Activated B cell treated with CpG ODN at 0.5 μM for 24 hours (primary cell): ENCODE results near the gene LRCOL1. TPM values are rescaled to one million over a fixed set of nuclear protein-coding genes. Genes with fewer than 3 reads are reported as not detected.

Experiments
- ATAC-seq: fragments of 200-7000 bp; cut with Tn5 transposase; one replicate; pipeline ENCODE4 v1.10.0; 2021; ENCODE audit warnings: low read depth, mild to moderate bottlenecking, moderate library complexity
- CTCF ChIA-PET: fragments of 350-600 bp; sonication (Branson Sonifier 250); formaldehyde crosslinking; loops from one replicate; lab custom pipeline; 2021; ENCODE audit warnings: antibody characterized with exemption; lab: Charles Lee
- POLR2A ChIA-PET: fragments of 350-600 bp; sonication (Branson Sonifier 250); formaldehyde crosslinking; loops from one replicate; lab custom pipeline; 2021; ENCODE audit warnings: antibody characterized with exemption; lab: Charles Lee
- DNase-seq: peaks from one replicate; pipeline ENCODE4 v3.0.0; 2022
- H3K27ac Mint-ChIP-seq: one replicate; pipeline ENCODE4 v1.8.0; 2020; ENCODE audit warnings: mixed read lengths
- H3K27me3 Mint-ChIP-seq: one replicate; pipeline ENCODE4 v1.8.0; 2021; ENCODE audit warnings: mixed read lengths
- H3K36me3 Mint-ChIP-seq: one replicate; pipeline ENCODE4 v1.8.0; 2021; ENCODE audit warnings: low read depth, mixed read lengths
- H3K4me1 Mint-ChIP-seq: one replicate; pipeline ENCODE4 v1.8.0; 2021; ENCODE audit warnings: mixed read lengths
- H3K4me3 Mint-ChIP-seq: one replicate; pipeline ENCODE4 v1.8.0; 2020; ENCODE audit warnings: mild to moderate bottlenecking, mixed read lengths
- H3K9me3 Mint-ChIP-seq: one replicate; pipeline ENCODE4 v1.8.0; 2020; ENCODE audit warnings: mixed read lengths
- CTCF ChIP-seq: fragments of 200-600 bp; IDR thresholded peaks from one replicate; pipeline ENCODE4 v1.8.0; 2022; ENCODE audit warnings: antibody characterized with exemption, mild to moderate bottlenecking
- intact Hi-C: fragments of 100-400 bp; cut with micrococcal nuclease; formaldehyde crosslinking; loops from one replicate; pipeline ENCODE4 v1.15.1; 2024
- total RNA-seq: library from RNA; stranded (reverse); gene quantifications from 2 replicates; pipeline ENCODE4 v1.2.3, GENCODE V29; 2022

Gene LRCOL1
- total RNA-seq, 1 donor from 2014 or later: not detected

GRCh38 chr12:132569856-132570480 lies 40.4 kb downstream of the LRCOL1 start:
- H3K4me1 Mint-ChIP-seq: no peaks in the 10 kb centered on the region
- no peak overlapping the region for H3K27ac Mint-ChIP-seq
- H3K36me3 Mint-ChIP-seq: peaks cover 22% of the 10 kb centered on the region
- H3K4me3 Mint-ChIP-seq: no peak overlapping the region
- intact Hi-C loops: no loop called here
- ATAC-seq: no peak
- H3K9me3 Mint-ChIP-seq: no peaks in the 10 kb centered on the region
- no peak for DNase-seq
- no peak for TF ChIP-seq CTCF
- no peaks in the 10 kb centered on the region for H3K27me3 Mint-ChIP-seq
- POLR2A ChIA-PET: no interaction called here
- CTCF ChIA-PET: no interaction called here

GRCh38 chr12:132568826-132569480 lies 41.4 kb downstream of the LRCOL1 start:
- Mint-ChIP-seq H3K9me3 (no peaks in the 10 kb centered on the region), H3K27me3 (no peaks in the 10 kb centered on the region), H3K36me3 (peaks cover 19% of the 10 kb centered on the region), H3K4me3 (no peak overlapping the region), H3K4me1 (no peaks in the 10 kb centered on the region), H3K27ac (no peak overlapping the region)
- no peak for TF ChIP-seq CTCF
- no peak for ATAC-seq
- ChIA-PET CTCF (interaction anchor here (1.0 kb wide), 1 partner anchor 154 kb away, joined by 3 read pairs; no protein-coding TSS in a partner anchor), POLR2A (no interaction called here)
- DNase-seq: no peak
- intact Hi-C loops: no loop called here

GRCh38 chr12:132568301-132568700 lies 42.1 kb downstream of the LRCOL1 start:
- POLR2A ChIA-PET: no interaction called here

GRCh38 chr12:132566516-132567131 lies 43.8 kb downstream of the LRCOL1 start:
- no peak for ATAC-seq
- no peak for DNase-seq
- POLR2A ChIA-PET: no interaction called here

More at GRCh38 chr12:132568301-132568700, 42.1 kb downstream of the LRCOL1 start:
- no peak overlapping the region for H3K4me3 Mint-ChIP-seq
- no peak for TF ChIP-seq CTCF
- DNase-seq (no peak), ATAC-seq (no peak)
- H3K27me3 Mint-ChIP-seq: no peaks in the 10 kb centered on the region
- CTCF ChIA-PET: interaction anchor here (0.5 to 1.0 kb wide), 2 partner anchors 31 to 153 kb away, joined by 3 read pairs; no protein-coding TSS in a partner anchor
- H3K36me3 Mint-ChIP-seq: peaks cover 18% of the 10 kb centered on the region
- intact Hi-C loops: no loop called here
- H3K9me3 Mint-ChIP-seq: no peaks in the 10 kb centered on the region
- no peaks in the 10 kb centered on the region for H3K4me1 Mint-ChIP-seq
- no peak overlapping the region for H3K27ac Mint-ChIP-seq

More at GRCh38 chr12:132566516-132567131, 43.8 kb downstream of the LRCOL1 start:
- no peaks in the 10 kb centered on the region for H3K27me3 Mint-ChIP-seq
- H3K4me3 Mint-ChIP-seq: no peak overlapping the region
- no peak overlapping the region for H3K27ac Mint-ChIP-seq
- H3K36me3 Mint-ChIP-seq: peaks cover 16% of the 10 kb centered on the region
- H3K4me1 Mint-ChIP-seq: peaks cover 2% of the 10 kb centered on the region
- CTCF ChIA-PET: no interaction called here
- TF ChIP-seq CTCF: no peak
- H3K9me3 Mint-ChIP-seq: no peaks in the 10 kb centered on the region
- intact Hi-C loops: no loop called here
